ENCODE data around the gene EFCAB3. TPM values are rescaled to one million over a fixed set of nuclear protein-coding genes. Genes with fewer than 3 reads are reported as not detected.

The EFCAB3 gene
- not detected in 2 replicates for total RNA-seq (2021)
- percentile 4 among the genes with signal in this experiment for Bru-seq, nascent RNA
- not detected for BruChase-seq, experiment 1, labeled RNA remaining after a 2-hour chase
- BruChase-seq, experiment 2, labeled RNA remaining after a 6-hour chase: percentile 4 among the genes with signal in this experiment
- long read RNA-seq: 0 reads

- DNase-seq: no peak
- ChIA-PET CTCF (no interaction called here), POLR2A (ENCODE audit: unreplicated experiment) (no interaction called here)
- intact Hi-C loops (cut with micrococcal nuclease; ENCODE audit: unreplicated experiment): no loop called here
- H3K4me2 ChIP-seq: no peak within 1 kb of the TSS
- H3F3A ChIP-seq (ENCODE audit: insufficient read depth, low read depth): no peaks in the 10 kb centered on the region
- H2AFZ ChIP-seq: no peak within 1 kb of the TSS
- H3K79me2 ChIP-seq (ENCODE audit: low read depth): no peaks in the 10 kb centered on the region
- H3K27me3 ChIP-seq (ENCODE audit: insufficient read depth, low read depth): no peaks in the 10 kb centered on the region
- BruUV-seq (replicated peaks): no TSS peak
- H3K4me1 ChIP-seq (replicated peaks; ENCODE audit: insufficient read depth): no peaks in the 10 kb centered on the region
- H3K4me3 ChIP-seq: no peak within 1 kb of the TSS
- no peak for TF ChIP-seq CTCF (conservative IDR thresholded peaks at IDR 0.05)
- no peak for TF ChIP-seq EZH2 (IDR thresholded peaks at IDR 0.05; ENCODE audit: low read depth)
- no peaks in the 10 kb centered on the region for H3K9me3 ChIP-seq (ENCODE audit: insufficient read depth, low read depth)
- no peak within 1 kb of the TSS for H3K27ac ChIP-seq
- H3K9me2 ChIP-seq (ENCODE audit: insufficient read depth): no peaks in the 10 kb centered on the region
- no peaks in the 10 kb centered on the region for H3K36me3 ChIP-seq (ENCODE audit: low read depth)
- H4K20me1 ChIP-seq (ENCODE audit: insufficient read depth): no peaks in the 10 kb centered on the region
These were observed at the start of gene EFCAB3 for GRCh38 chr17:62380253-62380652. TSS of gene EFCAB3 (plus strand) at chr17:62380553. CDS start at chr17:62382980, 2,427 bp downstream.

GRCh38 chr17:62336527-62336926 is 43.8 kb upstream of the EFCAB3 start:
- H3K79me2 ChIP-seq (ENCODE audit: low read depth): no peaks in the 10 kb centered on the region
- CTCF ChIA-PET: no interaction called here
- no peaks in the 10 kb centered on the region for H3K9me2 ChIP-seq (ENCODE audit: insufficient read depth)
- no peak overlapping the region for H3K4me3 ChIP-seq
- no peaks in the 10 kb centered on the region for H3K27me3 ChIP-seq (ENCODE audit: insufficient read depth, low read depth)
- H2AFZ ChIP-seq: no peak overlapping the region
- no peaks in the 10 kb centered on the region for H3F3A ChIP-seq (ENCODE audit: insufficient read depth, low read depth)
- H3K4me1 ChIP-seq (replicated peaks; ENCODE audit: insufficient read depth): no peaks in the 10 kb centered on the region
- POLR2A ChIA-PET (ENCODE audit: unreplicated experiment): interaction anchor here (0.6 kb wide), 1 partner anchor 310 kb away, joined by 8 read pairs; no protein-coding TSS in a partner anchor
- no TSS peak for BruUV-seq (replicated peaks)
- intact Hi-C loops (cut with micrococcal nuclease; ENCODE audit: unreplicated experiment): no loop called here
- no peaks in the 10 kb centered on the region for H3K9me3 ChIP-seq (ENCODE audit: insufficient read depth, low read depth)
- H3K4me2 ChIP-seq: no peak overlapping the region
- TF ChIP-seq CTCF (conservative IDR thresholded peaks at IDR 0.05) (no peak), EZH2 (IDR thresholded peaks at IDR 0.05; ENCODE audit: low read depth) (no peak)
- no peak for DNase-seq
- no peaks in the 10 kb centered on the region for H3K36me3 ChIP-seq (ENCODE audit: low read depth)
- no peaks in the 10 kb centered on the region for H4K20me1 ChIP-seq (ENCODE audit: insufficient read depth)
- H3K27ac ChIP-seq: no peak overlapping the region

DNA sequence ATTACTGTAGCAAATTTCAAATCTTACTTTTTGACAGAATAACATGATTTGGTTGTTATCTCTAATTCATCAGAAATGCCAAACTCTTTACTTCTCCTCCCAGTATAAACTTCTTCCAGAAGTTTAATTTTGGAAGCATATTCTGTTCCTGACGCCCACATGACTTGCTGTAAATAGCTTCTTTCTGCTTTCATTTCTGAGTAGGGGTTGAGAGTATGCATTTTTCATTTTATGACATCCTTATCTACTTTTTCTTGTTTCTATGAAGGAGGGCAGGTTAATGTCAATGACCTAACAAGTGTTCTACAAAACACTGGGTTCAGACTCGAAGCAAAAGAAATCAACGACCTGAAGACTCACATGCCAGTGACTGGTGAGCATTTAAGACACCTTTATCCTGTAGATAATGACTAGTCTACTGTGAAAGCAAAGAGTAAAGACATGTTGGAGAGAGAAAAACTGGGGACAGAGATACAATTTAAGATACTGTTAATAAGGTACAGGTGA is 36.5 kb upstream of the EFCAB3 start:
- TF ChIP-seq CTCF (conservative IDR thresholded peaks at IDR 0.05): no peak
- TF ChIP-seq EZH2 (IDR thresholded peaks at IDR 0.05; ENCODE audit: low read depth): no peak
- no peaks in the 10 kb centered on the region for H3K4me1 ChIP-seq (replicated peaks; ENCODE audit: insufficient read depth)
- no peaks in the 10 kb centered on the region for H3F3A ChIP-seq (ENCODE audit: insufficient read depth, low read depth)
- H3K4me2 ChIP-seq: no peak overlapping the region
- no peak for DNase-seq
- no peaks in the 10 kb centered on the region for H4K20me1 ChIP-seq (ENCODE audit: insufficient read depth)
- POLR2A ChIA-PET (ENCODE audit: unreplicated experiment): no interaction called here
- no peaks in the 10 kb centered on the region for H3K9me2 ChIP-seq (ENCODE audit: insufficient read depth)
- H3K4me3 ChIP-seq: no peak overlapping the region
- BruUV-seq (replicated peaks): no TSS peak
- intact Hi-C loops (cut with micrococcal nuclease; ENCODE audit: unreplicated experiment): no loop called here
- H3K9me3 ChIP-seq (ENCODE audit: insufficient read depth, low read depth): no peaks in the 10 kb centered on the region
- no peak overlapping the region for H2AFZ ChIP-seq
- CTCF ChIA-PET: no interaction called here
- H3K36me3 ChIP-seq (ENCODE audit: low read depth): no peaks in the 10 kb centered on the region
- no peaks in the 10 kb centered on the region for H3K79me2 ChIP-seq (ENCODE audit: low read depth)
- H3K27ac ChIP-seq: no peak overlapping the region
- H3K27me3 ChIP-seq (ENCODE audit: insufficient read depth, low read depth): no peaks in the 10 kb centered on the region
